ENCODE data around the gene MBNL2. TPM values are rescaled to one million over a fixed set of nuclear protein-coding genes. Genes with fewer than 3 reads are reported as not detected.

MBNL2 gene
- total and polyA plus RNA-seq, 2 experiments from 2014 or later: 46.7 to 79.5 TPM

- Histone ChIP-seq H3K4me1 (ENCODE audit: insufficient read depth) (peaks cover 65% of the 10 kb centered on the region), H3K9ac (peak overlapping the region; percentile 78), H3K36me3 (ENCODE audit: low read depth) (no peaks in the 10 kb centered on the region), H3K9me3 (ENCODE audit: low read depth) (no peaks in the 10 kb centered on the region), H3K4me2 (ENCODE audit: unreplicated experiment) (peak overlapping the region; percentile 69), H3K27me3 (replicated peaks; ENCODE audit: insufficient read depth) (no peaks in the 10 kb centered on the region), H3K79me2 (ENCODE audit: insufficient read depth) (peaks cover 84% of the 10 kb centered on the region), H4K20me1 (ENCODE audit: insufficient read depth) (no peaks in the 10 kb centered on the region), H3K9me2 (ENCODE audit: insufficient read depth) (no peaks in the 10 kb centered on the region), H2AFZ (no peak overlapping the region), H3F3A (ENCODE audit: insufficient read depth) (peaks cover 60% of the 10 kb centered on the region), H3K27ac (peak overlapping the region; percentile 98), H3K4me3 (no peak overlapping the region)
- in situ Hi-C loops (cut with MboI): no loop called here
- no peak for TF ChIP-seq EZH2 (IDR thresholded peaks at IDR 0.05; ENCODE audit: insufficient read depth, poor library complexity, severe bottlenecking)
- 50 to 59% methylated on average over 2 of the region's 2 CpGs for WGBS, 2 experiments (ENCODE audit: low coverage in 1 of 2, low lambda C conversion rate in 2 of 2, missing lambda C conversion rate in 2 of 2)
- peak; percentile 75 for DNase-seq
These were observed 36.7 kb downstream of the MBNL2 start for GRCh38 chr13:97258801-97259200.

GRCh38 chr13:97259410-97259797, 37.3 kb downstream of the MBNL2 start:
- peaks cover 58% of the 10 kb centered on the region for H3F3A ChIP-seq (ENCODE audit: insufficient read depth)
- H4K20me1 ChIP-seq (ENCODE audit: insufficient read depth): no peaks in the 10 kb centered on the region
- H2AFZ ChIP-seq: no peak overlapping the region
- peaks cover 84% of the 10 kb centered on the region for H3K79me2 ChIP-seq (ENCODE audit: insufficient read depth)
- peak overlapping the region; percentile 98 for H3K27ac ChIP-seq
- 84% methylated on average over 6 of the region's 6 CpGs for WGBS, 2 experiments (ENCODE audit: low coverage in 1 of 2, low lambda C conversion rate in 2 of 2, missing lambda C conversion rate in 2 of 2)
- in situ Hi-C loops (cut with MboI): no loop called here
- no peak for DNase-seq
- no peak overlapping the region for H3K4me3 ChIP-seq
- peaks cover 59% of the 10 kb centered on the region for H3K4me1 ChIP-seq (ENCODE audit: insufficient read depth)
- peak overlapping the region; percentile 23 for H3K4me2 ChIP-seq (ENCODE audit: unreplicated experiment)
- no peaks in the 10 kb centered on the region for H3K9me3 ChIP-seq (ENCODE audit: low read depth)
- H3K9me2 ChIP-seq (ENCODE audit: insufficient read depth): no peaks in the 10 kb centered on the region
- H3K36me3 ChIP-seq (ENCODE audit: low read depth): no peaks in the 10 kb centered on the region; the same call in 1 of the 2 replicates
- peak overlapping the region; percentile 78 for H3K9ac ChIP-seq
- H3K27me3 ChIP-seq (replicated peaks; ENCODE audit: insufficient read depth): no peaks in the 10 kb centered on the region
- TF ChIP-seq EZH2 (IDR thresholded peaks at IDR 0.05; ENCODE audit: insufficient read depth, poor library complexity, severe bottlenecking) (no peak), EZH2phosphoT487 (IDR thresholded peaks at IDR 0.05; ENCODE audit: insufficient read depth, low read depth) (no peak)

- no peaks in the 10 kb centered on the region for H4K20me1 ChIP-seq (ENCODE audit: insufficient read depth)
- DNase-seq: peak; percentile 69
- peak overlapping the region; percentile 23 for H3K4me2 ChIP-seq (ENCODE audit: unreplicated experiment)
- no peaks in the 10 kb centered on the region for H3K9me3 ChIP-seq (ENCODE audit: low read depth)
- H3K9me2 ChIP-seq (ENCODE audit: insufficient read depth): no peaks in the 10 kb centered on the region
- TF ChIP-seq EZH2phosphoT487 (IDR thresholded peaks at IDR 0.05; ENCODE audit: insufficient read depth, low read depth) (no peak), EZH2 (IDR thresholded peaks at IDR 0.05; ENCODE audit: insufficient read depth, poor library complexity, severe bottlenecking) (no peak)
- peak overlapping the region; percentile 78; the same call in 1 of the 2 replicates for H3K9ac ChIP-seq
- in situ Hi-C loops (cut with MboI): no loop called here
- no peaks in the 10 kb centered on the region; the same call in 1 of the 2 replicates for H3K36me3 ChIP-seq (ENCODE audit: low read depth)
- H3K27me3 ChIP-seq (replicated peaks; ENCODE audit: insufficient read depth): no peaks in the 10 kb centered on the region
- H3K79me2 ChIP-seq (ENCODE audit: insufficient read depth): peaks cover 84% of the 10 kb centered on the region
- WGBS, 2 experiments (ENCODE audit: low coverage in 1 of 2, low lambda C conversion rate in 2 of 2, missing lambda C conversion rate in 2 of 2): 87% methylated on average over 12 of the region's 12 CpGs
- peaks cover 52% of the 10 kb centered on the region for H3F3A ChIP-seq (ENCODE audit: insufficient read depth)
- no peak overlapping the region for H3K4me3 ChIP-seq
- H2AFZ ChIP-seq: no peak overlapping the region
- H3K4me1 ChIP-seq (ENCODE audit: insufficient read depth): peaks cover 52% of the 10 kb centered on the region
- peak overlapping the region; percentile 98 for H3K27ac ChIP-seq
These were observed 37.9 kb downstream of the MBNL2 start for GRCh38 chr13:97259798-97260714.

- Histone ChIP-seq H4K20me1 (ENCODE audit: insufficient read depth) (no peaks in the 10 kb centered on the region), H3K4me3 (no peak overlapping the region), H3K9me2 (ENCODE audit: insufficient read depth) (no peaks in the 10 kb centered on the region), H2AFZ (no peak overlapping the region), H3K27me3 (replicated peaks; ENCODE audit: insufficient read depth) (no peaks in the 10 kb centered on the region), H3F3A (ENCODE audit: insufficient read depth) (peaks cover 38% of the 10 kb centered on the region), H3K79me2 (ENCODE audit: insufficient read depth) (peaks cover 88% of the 10 kb centered on the region), H3K9me3 (ENCODE audit: low read depth) (no peaks in the 10 kb centered on the region), H3K36me3 (ENCODE audit: low read depth) (no peaks in the 10 kb centered on the region; the same call in 1 of the 2 replicates), H3K27ac (no peak overlapping the region), H3K4me2 (ENCODE audit: unreplicated experiment) (no peak overlapping the region), H3K9ac (no peak overlapping the region), H3K4me1 (ENCODE audit: insufficient read depth) (peaks cover 40% of the 10 kb centered on the region)
- TF ChIP-seq EZH2phosphoT487 (IDR thresholded peaks at IDR 0.05; ENCODE audit: insufficient read depth, low read depth) (no peak), EZH2 (IDR thresholded peaks at IDR 0.05; ENCODE audit: insufficient read depth, poor library complexity, severe bottlenecking) (no peak)
- in situ Hi-C loops (cut with MboI): no loop called here
- DNase-seq: no peak
- WGBS, 2 experiments (ENCODE audit: low coverage in 1 of 2, low lambda C conversion rate in 2 of 2, missing lambda C conversion rate in 2 of 2): 93 to 97% methylated on average over 8 to 9 of the region's 9 CpGs
These were observed 39.3 kb downstream of the MBNL2 start for GRCh38 chr13:97261254-97262005.
